ENCODE results near the gene RASSF5.
A peak's percentile ranks its signal among the peaks of the same experiment; 100 is the strongest.

RASSF5 gene

GRCh38 chr1:206635080-206635977, 128.0 kb downstream of the RASSF5 start, which contains the start of gene DYRK3:
DYRK3 (plus strand) TSS chr1:206635536; CDS start chr1:206635704, 168 bp downstream.
- DNase-seq (ENCODE audit: low spot score): peak; percentile 95

- peak; percentile 57 for DNase-seq (ENCODE audit: low spot score)
These were observed 128.6 kb downstream of the RASSF5 start for GRCh38 chr1:206635978-206636345.

GRCh38 chr1:206636671-206637070, 129.3 kb downstream of the RASSF5 start:
- DNase-seq (ENCODE audit: low spot score): no peak

DNA sequence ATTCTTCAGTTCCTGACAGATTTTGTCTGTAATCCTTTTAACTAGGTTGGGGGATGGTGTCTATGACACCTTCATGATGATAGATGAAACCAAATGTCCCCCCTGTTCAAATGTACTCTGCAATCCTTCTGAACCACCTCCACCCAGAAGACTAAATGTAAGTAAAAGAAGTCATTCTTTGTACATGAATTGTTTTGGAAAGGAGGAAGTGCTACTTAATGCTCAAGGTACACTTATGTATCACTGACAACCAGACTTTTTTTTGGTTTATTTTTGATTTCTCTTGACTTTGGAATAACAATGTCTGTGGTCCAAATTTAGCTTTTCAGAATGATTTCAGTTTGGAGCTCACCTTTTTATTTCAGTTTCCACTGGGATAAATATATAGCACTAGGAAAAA, 130.3 kb downstream of the RASSF5 start:
- DNase-seq (ENCODE audit: low spot score): no peak

All from hematopoietic multipotent progenitor cell treated with erythropoietin and hydrocortisone succinate and interleukin-3 and kit ligand, for 15 days (in vitro differentiated cells).